AG08395 (cell line): ENCODE measurements around the gene RAB1B.
"Not testable (repeated sequence)": the region's sequence is repeated elsewhere in the genome, so short reads cannot be mapped to it uniquely, and the experiment has no call there.

Source experiments
- DNase-seq: peaks from one replicate; pipeline ENCODE4 v3.0.0; 2012; ENCODE audit warnings: mixed read lengths, low spot score

Gene RAB1B

DNA sequence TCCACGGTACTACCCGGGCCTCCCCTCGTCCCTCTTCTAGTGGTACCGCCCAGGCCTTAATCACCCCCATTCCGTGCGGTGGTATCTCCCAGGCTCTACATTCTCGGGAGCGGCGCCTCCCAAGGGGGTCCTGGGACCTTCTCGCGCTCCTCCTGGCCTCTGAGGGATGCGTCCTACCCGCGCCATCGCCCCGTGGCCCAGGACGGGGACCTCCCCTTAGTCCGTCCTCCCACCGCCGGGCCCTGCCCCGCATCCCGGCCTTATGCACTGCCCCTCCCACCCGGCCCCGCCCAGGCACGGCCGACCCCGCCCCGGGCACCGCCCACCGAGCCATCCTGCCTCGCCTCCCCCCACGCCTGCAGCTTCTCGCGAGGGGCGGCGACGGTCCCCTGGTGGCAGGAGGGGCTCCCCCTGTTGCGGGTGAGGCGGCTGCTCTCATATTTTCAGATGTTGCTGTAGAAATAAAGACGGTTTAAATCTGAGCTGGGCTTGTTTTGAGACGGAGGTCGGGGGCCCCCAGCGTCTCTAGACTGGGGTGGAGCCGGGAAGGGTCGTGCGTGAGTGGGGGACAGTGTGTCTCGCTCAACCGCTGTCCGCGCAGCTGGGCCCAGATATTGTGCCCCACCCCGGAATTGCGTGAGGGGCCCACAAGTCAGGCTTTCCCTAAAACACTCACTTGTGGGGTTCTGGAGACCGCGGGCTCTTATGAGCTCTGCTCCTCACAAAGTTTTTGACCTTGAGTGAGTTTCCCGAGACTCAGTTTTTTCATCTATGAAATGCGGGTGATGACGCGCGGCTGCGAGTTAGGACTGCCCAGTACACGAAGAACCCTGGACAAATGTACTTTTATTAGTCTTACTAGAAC, 828 bp upstream of the RAB1B start:
- DNase-seq, result peak; percentile 92

DNA sequence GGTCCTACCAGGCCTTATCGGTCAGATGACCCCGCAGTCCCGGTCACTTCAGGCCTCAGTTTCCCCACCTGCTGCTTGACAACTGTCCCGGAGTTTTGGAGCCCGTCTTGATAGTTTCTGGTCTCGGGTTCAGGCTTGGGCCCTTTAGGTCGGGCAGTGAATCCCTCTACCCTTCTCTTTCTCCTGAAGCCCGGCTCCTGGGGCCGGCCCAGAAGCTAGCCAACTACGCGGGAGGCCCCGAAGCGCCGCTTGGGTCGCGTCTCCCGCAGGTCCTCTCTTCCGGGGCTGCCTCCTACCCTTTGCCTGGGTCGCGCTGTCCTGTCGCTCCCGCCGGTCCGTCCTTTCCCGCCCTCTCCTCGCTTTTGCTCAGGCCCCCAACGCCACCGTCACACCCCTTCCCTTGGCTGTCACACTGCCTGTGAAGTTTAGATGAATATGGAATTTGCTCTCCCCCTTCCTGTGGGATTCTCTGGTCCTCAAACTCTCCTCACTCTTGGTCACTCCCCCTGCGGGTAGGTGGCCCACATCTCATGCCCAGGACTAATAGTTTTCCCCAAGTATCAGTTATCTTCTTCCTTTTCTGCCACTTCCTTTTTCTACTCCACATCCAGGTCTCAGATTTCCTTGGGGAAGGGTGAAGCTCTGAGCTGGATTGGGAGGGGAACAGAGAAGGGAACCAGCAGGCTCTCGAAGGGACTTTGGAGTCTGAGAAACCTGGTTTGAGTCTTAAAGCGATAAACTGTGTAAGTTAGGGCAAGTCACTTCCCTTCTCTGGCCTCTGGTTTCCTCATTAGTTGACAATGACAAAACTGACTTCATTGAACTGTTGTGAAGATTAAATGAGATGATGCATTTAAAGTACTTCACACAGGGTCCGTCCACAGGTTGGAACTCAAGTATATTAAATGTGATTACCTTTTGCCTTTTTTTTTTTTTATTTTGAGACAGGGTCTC, 790 bp downstream of the RAB1B start:
- DNase-seq, result peak; percentile 58

DNA sequence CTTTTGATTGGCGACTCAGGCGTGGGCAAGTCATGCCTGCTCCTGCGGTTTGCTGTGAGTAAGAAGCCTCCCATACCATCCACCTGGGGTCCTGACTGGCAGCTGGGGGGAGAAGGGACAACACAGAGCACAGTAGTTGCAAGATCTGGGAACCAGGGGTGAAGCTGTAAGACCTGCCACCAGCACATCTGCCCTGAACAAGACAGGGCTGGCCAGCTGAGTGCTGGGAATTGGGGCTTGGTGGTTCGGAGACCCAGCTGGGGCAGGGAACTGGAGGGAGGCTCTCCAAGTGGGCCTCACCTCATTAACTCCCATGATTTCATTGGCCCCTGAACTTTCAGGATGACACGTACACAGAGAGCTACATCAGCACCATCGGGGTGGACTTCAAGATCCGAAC, 3.4 kb downstream of the RAB1B start:
- DNase-seq, result no peak

DNA sequence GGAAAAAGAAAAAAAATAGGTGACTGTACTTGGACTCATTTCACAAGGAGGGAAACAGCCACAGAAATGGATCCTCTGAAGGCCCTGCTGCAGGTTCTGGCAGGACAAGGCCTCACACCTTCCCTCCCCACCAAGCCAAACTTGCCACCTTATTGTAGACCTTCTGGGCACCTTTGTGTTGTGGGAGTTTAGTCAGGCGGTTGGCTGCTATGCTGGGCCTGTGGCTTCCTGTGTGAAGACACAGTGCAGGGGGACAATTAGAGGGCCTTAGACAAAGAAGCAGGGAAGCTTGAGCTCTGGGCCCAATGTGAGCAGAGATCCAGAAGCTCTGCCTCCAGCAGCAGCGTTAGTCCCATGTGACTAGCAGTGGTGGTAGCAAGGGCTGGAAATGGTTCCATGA, 4.2 kb downstream of the RAB1B start:
- no peak for DNase-seq

DNA sequence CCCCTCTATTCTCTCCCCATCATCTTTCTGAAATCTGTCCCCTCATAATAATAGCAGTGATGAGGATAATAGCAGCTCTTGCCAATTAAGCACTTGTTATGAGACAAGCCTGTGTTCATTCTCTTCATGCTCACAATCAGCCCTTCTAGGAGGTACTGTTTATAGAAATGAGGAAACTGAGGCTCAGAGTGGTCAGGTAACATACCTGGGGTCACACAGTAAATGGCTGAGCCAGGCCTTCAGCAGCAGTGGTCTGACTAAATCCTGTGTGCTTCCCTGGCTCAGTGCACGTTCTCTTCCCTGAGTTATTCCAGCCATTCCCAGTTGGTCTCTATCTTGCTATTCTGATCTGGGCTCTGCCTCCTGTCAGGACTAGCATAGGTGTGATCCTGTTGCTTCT, 5.8 kb downstream of the RAB1B start:
- DNase-seq, result no peak

DNA sequence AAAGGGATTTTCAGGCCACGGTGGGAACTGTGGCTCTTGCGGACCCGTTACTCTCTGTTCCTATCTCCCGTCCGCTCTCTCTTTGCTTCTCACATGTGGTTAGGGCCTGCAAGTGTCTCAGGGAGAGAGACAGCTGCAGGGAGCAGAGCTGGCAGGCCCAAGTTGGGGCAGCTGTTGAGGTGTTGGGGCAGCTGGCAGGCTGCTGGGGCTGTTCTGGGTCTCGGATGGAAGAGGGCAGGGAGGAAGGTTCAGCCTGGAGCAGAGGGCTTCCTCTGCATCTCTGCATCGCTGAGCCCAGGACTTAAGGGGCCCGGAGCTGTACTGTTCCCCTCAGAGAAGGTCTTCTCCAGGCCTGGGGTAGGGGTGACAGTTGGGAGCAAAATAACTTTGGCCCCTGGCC, 7.0 kb downstream of the RAB1B start:
- no peak for DNase-seq

DNA sequence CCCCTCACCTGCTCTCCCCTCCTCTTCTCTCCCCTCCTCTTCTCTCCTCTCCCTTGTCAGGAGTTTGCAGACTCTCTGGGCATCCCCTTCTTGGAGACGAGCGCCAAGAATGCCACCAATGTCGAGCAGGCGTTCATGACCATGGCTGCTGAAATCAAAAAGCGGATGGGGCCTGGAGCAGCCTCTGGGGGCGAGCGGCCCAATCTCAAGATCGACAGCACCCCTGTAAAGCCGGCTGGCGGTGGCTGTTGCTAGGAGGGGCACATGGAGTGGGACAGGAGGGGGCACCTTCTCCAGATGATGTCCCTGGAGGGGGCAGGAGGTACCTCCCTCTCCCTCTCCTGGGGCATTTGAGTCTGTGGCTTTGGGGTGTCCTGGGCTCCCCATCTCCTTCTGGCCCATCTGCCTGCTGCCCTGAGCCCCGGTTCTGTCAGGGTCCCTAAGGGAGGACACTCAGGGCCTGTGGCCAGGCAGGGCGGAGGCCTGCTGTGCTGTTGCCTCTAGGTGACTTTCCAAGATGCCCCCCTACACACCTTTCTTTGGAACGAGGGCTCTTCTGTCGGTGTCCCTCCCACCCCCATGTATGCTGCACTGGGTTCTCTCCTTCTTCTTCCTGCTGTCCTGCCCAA, 7.7 kb downstream of the RAB1B start:
- no peak for DNase-seq

- DNase-seq, result not testable (repeated sequence)
These were observed 8.2 kb downstream of the RAB1B start for GRCh38 chr11:66276619-66277018.

DNA sequence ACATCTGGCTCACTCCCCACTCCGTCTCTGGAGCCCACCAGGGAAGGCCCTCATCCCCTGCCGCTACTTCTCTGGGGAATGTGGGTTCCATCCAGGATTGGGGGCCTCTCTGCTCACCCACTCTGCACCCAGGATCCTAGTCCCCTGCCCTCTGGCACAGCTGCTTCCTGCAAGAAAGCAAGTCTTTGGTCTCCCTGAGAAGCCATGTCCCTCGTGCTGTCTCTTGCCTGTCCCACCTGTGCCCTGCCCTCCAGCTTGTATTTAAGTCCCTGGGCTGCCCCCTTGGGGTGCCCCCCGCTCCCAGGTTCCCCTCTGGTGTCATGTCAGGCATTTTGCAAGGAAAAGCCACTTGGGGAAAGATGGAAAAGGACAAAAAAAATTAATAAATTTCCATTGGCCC, 8.6 kb downstream of the RAB1B start:
- DNase-seq, result not testable (repeated sequence)

DNA sequence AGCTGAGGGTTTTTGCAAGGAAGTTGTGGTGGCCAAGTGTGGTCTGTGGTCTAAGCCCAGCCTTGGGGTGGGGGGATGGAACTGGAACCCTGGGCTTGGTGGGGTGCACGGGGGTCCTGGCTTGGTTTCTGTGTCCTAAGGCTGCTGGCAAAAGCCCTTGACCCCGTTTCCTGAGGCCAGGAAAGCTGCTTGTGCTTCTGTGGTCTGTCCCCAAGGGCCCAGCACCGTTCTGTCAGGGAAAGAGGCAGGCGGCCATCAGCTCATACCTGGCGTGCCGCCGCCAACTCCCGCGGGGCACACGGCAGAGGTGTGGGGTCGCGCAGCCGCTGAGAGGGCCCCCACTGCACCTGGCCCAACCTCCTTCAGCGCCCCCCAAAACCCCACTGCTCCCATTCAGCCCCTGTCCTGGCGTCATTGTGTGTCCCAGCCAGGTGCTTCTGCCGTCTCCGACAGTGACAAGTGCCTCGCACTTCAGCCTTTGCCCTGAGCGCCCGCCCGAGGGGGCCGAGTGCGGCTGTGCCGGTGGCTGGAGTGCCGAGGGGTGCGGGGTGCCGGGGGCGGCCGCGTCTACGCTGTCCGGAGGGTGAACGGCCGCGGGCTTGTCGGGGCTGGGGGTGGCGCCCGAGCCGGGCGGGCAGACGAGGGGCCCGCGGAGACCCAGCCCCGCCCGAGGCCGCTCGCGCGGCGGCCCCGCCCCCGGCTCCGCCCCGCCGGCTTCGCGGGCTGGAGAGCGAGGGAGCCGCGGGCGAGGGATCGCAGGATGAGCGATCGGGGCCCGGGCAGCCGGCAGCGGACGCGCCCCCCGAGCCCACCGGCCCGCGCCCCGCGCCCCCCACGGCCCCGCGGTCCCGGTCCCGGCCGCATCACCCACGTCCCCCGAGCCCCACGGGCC, 9.3 kb downstream of the RAB1B start, which contains the start of gene CNIH2:
Gene CNIH2, plus strand, starts transcription at position 705 of the 892 bp plus-strand sequence. CDS start 282 bp downstream, outside the sequence.
- peak; percentile 47 for DNase-seq

DNA sequence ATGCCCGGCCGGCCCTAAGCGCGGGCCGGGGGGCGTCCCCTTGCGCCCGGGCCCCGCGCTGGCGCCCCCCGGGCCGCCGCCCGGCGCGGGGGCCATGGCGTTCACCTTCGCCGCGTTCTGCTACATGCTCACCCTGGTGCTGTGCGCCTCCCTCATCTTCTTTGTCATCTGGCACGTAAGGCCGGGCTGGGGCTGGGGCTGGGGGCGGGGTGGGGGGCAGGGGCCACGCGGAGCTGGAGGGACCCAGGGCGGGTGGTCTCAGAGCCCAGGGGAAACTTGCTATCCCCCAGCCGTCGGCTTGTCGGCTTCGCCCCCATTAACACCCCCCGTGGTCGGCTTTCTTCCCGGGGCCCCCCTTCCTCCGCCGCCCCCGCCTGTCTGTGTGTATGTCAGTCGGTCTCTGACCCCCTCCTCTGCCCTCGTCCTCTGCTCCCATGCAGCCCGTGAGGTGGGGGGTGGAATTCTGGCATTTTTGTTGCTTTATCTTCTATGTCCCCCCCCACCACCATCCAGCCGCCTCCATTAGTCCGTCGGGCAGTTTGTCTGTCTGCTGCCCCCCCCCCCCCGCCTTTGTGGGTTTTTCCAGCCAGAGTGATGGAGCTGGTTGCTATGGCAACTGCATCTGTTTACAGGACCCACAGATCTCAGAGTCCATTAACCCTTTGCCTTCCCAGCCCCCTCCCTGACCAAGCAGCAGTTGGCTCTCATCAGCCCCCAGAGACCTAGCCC, 10.1 kb downstream of the RAB1B start:
- no peak for DNase-seq

DNA sequence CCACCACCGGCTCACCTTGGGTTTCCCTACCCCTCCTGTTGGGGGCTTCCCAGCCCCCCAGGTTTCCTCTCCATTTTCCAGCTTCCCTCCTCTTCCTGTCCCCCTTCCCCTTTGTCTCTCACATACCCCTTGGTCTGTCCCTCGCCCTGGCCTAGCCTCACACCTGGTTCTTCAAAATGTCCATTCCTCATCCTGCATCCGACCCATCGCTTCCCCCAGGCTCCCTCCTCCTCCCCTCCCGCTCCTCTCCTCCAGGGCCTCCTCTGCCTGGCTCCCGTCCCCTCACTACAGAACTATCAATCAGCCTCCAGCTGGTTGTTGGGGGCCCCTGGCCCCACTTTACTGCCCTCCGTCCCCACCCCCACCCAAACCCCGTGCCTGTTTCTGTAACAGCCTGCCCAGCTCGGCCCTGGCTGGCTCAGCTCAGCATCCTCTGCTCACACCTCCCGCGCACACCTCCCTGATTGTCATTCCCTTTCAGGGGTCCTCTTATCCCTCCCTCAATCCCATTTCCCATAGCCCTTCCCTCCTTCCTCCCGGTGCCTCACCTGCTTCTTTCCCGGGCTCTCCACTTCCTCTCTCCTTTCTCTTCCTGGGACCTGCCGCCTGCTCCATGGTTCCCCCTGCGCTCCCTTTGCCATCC, 10.8 kb downstream of the RAB1B start:
- no peak for DNase-seq

GRCh38 chr11:66280428-66280827, 12.0 kb downstream of the RAB1B start:
- no peak for DNase-seq

DNA sequence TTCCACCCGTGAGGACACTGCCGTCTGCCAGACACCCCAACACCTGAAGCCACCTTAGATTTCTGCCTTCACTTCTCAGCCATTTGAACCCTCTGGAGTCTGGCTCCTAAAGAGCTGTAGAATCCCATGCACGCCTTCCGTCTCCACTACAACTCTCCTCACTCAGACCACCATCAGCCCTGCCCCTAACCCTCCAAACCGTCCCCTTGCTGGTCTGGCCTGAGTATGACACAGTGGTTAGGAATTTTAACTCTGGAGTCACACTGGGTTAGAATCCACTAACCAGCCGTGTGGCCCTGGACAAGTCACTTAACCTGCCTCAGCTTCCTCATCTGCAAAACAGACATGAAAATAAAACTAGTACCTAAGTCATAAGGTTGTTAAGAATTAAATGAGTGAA, 12.6 kb downstream of the RAB1B start:
- no peak for DNase-seq

DNA sequence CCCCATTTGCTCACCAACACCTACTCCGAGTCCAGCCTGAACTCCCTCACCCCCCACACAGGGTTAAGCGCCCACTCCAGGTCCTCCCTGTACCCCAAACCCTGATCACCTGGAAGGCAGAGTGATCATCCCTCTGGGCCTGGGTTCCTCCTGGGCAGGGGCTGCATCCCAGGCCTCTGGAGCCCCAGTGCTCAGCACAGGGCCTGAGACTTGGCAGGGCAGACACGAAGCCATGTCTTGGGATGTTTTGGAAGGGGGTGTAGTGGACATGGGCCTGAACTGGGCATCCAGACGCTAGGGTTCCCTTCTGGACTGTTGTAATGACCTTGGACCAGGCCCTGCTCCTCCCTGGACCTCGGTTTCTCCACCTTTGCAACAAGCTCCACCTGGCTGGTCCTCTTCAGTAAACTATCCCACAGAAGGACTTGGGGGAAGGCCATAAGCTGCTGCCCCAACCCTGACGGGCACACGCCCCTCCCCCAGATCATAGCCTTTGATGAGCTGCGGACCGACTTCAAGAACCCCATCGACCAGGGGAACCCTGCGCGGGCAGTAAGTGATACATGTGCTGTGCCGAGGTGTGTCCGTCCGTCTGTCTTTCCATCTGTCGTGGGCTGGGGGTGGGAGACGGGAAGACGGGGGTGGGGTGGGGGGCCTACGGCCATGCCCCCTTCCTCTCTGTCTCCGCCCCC, 13.5 kb downstream of the RAB1B start:
- DNase-seq, result no peak

GRCh38 chr11:66282468-66283455, 14.3 kb downstream of the RAB1B start:
- DNase-seq, result peak; percentile 98

DNA sequence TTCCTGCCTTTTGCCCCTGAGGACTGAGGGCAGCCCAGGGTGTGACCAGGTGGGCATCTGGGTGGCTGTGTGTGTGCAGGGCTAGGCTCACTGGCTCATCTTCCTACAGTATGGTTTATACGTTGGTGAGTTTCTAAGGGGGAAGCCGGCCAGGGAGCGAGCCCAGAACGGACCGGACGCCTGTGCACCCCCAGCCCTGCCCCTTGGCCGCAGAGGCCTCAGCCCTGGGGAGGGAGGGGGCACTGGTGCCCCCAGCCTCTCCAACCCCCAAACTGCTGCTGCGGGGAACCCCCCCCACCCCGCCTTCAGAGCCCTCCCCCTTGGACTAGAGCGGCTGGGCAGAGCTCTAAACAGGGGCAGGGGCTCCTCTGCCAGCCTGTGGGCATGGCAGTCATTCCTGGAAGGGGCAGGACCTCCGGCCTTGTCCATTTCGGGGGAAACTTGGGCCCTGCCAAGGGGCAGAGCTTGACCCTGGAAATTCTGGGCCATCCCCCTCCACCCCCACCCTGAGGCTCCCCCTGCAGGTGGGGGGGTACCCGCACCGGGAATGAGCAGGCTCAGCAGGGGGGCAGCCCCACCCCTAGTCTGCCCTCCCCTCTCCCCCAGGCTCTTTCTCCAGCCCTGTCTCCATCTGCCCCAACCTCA, 15.1 kb downstream of the RAB1B start:
- no peak for DNase-seq
